NCI-H187 (cell line): ENCODE measurements around the gene FOXP1.
"Not testable (repeated sequence)": the region's sequence is repeated elsewhere in the genome, so short reads cannot be mapped to it uniquely, and the experiment has no call there.

Source experiments
- DNase-seq, 2 experiments: peaks; one replicate each; lab custom pipeline; 2025; lab: John Stamatoyannopoulos, UW

The FOXP1 gene

DNA sequence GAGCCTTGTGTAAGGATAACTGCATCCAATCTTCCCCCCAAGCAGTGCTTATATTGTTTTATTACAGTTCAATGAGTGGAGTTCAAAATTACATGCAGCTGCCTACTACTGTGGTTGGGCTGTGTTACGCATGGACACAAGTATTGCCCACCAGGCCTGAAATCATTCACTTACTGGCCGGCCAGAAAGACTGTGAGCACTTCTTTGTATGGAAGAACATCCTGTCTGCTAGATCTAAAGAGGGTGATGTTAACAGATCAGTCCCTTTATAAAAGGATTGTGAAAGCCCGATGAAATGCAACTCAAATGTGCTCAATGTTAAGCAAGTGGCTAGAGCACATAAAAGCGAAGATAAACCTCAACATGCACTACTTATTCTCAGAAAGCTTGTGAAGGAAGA is 132.5 kb downstream of the FOXP1 start:
- no peak for DNase-seq

GRCh38 chr3:71450162-71450561 is 133.4 kb downstream of the FOXP1 start:
- DNase-seq: no peak

DNA sequence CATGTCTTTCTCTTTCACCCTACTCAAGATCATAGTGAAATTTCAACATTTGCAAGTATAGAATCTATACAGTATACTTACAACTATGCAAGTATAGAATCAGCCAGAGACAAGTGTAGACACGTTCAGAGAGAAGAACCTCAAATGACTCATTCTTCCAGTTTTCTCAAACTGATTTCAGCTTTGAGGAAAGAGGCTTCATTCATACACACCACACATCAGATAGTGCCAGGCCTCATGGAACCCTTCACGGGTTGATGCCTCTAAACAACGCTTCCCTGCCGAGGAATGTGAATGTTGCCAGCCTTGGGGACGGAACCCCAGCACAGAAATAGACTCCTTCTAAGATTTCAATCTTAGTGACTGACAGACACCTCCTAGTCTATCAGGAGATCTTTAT is 135.7 kb downstream of the FOXP1 start:
- no peak for DNase-seq

DNA sequence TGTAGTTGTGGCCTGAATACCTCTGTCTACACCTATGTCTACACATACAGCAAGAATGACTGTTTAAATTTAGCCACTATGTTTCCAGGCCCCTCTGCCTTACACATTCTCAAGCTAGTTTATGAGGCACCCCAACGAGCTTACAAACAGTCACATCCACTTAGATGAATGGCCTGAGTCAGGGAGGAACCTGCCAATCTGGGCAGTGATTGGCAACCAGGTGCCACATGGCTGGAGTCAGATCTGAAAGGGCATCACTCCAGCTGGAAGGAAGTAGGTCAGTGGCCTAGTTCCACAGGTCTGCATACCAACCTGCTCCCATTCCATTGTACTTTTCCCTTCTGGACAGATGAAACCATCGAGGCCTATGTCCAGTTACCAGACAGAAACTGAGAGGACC is 136.3 kb downstream of the FOXP1 start:
- DNase-seq: no peak

DNA sequence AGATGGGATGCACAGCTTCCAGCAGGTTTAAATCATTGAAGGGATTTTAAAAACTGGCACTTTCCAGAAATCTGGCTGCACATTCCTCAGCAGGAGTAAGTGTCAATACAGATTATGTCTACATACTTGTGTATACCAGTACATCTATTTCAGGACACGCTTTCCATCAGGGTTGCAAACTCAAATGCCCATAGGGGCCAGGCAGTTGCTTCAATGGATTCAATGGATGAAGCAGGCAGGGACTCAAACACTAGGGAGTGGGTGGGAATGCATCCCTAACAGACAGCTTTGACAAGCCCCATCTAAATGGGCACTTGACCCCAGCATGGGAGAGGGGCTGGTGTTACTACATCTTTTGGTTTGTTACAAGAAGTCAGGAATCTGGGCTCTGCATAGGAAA is 136.8 kb downstream of the FOXP1 start:
- DNase-seq: no peak

DNA sequence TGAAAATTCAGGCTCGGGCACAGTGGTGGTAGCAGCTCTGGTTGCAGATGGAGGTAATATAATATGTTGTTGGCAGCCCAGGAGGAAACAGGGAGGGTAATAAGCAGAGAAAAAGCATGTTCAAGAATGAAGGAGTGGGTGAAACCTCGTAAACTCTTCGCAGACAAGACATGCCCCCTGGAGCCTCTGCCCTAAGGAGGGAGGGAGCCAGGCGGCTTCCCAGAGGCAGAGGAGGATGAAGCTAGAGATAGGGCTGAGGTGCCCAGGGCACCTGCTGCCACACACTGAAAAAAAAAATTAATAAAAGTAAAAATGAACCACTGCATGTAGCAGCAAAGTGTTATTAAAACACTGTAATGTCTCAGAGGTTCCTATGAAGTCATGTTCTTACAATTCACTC is 137.3 kb downstream of the FOXP1 start:
- DNase-seq: no peak

- no peak for DNase-seq
Observed at GRCh38 chr3:71444861-71445259, 138.7 kb downstream of the FOXP1 start.

DNA sequence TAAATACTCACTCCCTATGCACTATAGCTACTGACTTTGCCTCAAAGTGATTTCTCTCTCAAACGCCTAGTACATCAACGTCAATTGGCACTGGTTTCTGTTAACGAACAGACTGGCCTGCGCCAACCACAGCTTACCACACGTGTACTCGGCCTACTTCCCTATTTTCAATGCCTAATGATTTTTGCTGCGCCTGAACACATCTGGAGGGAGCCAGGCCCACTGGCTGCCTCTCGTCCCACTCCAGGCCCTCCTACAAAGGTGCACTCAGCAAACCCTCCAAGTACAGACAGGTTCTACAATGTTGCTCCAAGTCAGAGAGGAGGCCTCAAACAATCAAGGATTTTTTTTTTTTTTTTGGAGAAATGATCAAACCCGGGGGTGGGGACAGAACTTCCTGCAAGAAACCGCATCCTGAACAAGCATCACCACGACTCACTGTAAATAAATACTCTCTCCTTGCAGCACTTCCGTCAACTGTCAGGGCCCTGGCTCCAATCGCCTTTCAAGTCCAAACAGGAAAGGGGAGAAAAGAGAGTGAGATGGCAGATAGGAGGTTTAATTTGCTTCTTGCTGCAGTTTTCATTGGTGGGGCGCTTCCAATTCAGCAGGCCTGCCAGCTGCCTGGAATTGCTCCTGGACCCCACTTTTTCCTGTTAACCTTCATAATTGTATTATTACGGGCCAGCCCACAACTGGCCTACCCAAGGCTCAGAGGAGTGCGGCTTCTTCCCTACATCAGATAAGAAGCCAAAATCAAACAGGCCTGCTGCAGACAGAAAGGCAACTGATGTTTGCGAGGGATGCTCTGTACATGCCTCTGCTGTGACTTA is 139.3 kb downstream of the FOXP1 start:
- DNase-seq: no peak

DNA sequence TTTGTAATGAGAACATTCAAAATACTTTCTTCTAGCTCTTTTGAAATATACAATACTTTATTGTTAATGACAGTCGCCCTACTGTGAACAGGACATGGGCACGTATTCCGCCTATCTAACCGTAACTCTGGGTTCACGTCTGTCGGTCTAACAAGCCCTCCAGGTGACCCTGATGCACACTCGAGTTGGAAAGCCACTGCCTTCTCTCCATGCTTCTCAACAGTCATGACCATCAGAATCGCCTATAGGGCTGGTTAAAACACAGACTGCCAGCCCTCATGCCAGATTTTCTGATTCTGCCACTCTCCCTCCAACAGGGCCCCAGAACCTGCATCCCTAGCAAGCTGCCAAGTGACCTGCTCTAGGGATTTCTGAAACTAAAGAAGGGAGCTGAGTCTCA is 140.2 kb downstream of the FOXP1 start:
- DNase-seq: no peak

DNA sequence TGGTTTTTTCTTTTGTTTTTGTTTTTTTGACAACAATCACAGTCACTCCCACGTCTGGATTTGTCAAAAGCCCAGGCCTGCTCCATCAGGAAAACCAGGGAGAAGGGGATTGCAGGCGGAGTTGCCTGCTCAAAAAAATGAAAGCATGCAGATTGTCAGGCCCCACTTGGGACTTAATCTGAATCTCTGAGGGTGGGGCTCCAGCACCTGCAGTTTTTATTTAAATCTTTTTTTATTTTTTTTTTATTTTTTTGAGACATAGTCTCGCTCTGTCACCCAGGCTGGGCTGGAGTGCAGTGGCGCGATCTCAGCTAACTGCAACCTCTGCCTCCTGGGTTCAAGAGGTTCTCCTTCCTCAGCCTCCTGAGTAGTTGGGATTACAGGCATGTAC is 140.9 kb downstream of the FOXP1 start:
- no peak for DNase-seq

- DNase-seq: no peak
Observed at GRCh38 chr3:71441925-71442651, 141.4 kb downstream of the FOXP1 start.

- no peak for DNase-seq
Observed at GRCh38 chr3:71441217-71441924, 142.2 kb downstream of the FOXP1 start.

- no peak for DNase-seq
Observed at GRCh38 chr3:71438904-71439303, 144.6 kb downstream of the FOXP1 start.

DNA sequence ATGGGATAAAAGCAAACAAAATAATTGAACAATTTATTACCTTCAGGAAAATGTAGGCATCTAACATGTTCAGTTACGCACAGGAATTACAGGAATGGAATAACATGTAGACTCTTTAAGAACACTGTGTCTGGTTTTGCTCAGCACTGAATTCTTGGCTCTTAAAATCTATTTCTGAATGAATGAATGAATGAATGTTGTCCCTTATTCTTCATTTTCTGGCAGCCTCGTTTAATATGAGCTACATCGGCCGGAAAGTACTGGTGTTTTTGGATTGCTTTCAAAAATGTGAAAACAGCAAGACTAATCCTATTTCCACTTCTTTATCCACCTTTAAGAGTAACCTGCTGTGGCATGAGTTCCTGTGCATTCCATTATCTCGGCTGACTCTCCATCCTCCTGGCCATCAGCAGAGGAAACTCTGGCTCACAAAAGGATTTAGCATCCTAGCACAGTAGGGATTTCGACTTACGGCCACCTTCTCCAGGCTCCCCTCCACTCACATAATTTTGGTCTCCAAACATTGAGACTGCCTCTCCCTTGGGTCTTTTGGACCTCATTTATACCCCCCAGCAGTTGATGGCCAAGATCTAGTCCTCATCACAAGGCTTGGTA is 145.3 kb downstream of the FOXP1 start:
- no peak for DNase-seq

DNA sequence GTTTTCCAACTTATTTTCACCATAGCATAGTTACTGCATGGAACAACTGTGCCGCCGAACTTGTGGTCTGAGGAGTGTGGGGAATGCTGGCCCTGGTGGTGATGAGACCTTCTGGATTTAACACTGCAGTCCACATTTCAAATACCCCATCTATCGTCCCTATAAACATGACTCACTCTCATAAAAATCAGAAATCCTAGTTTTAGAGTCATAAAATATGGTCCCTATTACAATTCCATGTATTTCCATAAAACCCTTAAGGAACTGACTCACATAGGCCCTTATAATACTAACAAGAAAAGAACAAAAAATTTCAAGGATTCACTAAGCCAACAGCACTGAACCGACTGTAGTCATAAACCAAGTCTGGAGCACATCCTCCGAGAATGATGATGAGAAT is 147.2 kb downstream of the FOXP1 start:
- no peak for DNase-seq

GRCh38 chr3:71435836-71436235 is 147.7 kb downstream of the FOXP1 start:
- DNase-seq: not testable (repeated sequence)

GRCh38 chr3:71433631-71434030 is 149.9 kb downstream of the FOXP1 start:
- no peak for DNase-seq

GRCh38 chr3:71432044-71432975 is 151.2 kb downstream of the FOXP1 start:
- no peak for DNase-seq

DNA sequence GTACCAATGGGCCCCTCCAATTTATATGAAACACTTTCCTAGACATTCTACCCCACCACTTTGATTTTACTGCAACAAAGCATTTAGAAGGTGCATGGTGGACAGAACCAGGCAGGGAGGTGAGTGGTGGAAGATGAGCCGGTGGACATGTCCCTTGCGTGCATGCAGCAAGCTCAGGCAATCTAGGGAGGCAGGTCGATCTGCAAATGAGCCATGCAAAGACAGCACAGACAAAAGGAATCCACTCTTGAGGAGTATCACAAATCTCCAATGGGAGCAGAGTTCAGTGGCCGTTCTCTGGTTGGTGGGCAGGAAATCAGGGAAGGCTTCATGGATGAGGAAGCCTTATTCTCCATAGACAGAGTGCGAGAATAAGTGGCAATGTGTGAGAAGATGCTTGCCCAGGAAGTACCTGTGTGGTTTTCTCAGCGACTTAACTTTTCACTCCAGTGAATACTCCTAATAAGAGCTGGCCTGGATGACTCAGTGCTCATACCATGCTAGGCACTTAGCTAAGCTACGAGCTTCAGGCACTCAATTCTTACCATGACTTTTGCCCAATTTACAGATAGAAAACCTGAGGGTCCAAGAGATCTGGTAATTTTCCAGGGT is 152.5 kb downstream of the FOXP1 start:
- no peak for DNase-seq

DNA sequence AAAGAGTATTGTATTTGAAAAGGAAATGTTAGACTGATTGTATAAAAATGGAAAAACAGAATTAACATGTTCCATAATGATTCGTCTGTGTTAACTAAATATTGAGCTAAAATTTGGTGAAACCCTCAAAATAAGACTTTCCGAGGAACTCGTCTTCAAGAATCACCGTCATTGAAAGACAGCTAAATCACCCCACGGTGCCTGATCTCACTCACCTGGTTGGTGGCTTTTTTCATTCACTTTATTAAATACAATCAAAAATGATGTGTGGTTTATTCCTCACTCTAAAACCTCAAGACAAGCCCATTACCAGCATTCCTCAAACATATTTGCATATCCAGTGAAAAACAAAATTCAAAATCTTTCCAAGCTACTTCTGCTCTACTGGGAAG is 153.9 kb downstream of the FOXP1 start:
- DNase-seq: no peak
